Natural killer cell (primary cell): ENCODE measurements around the gene GNG7. TPM values are rescaled to one million over a fixed set of nuclear protein-coding genes. Genes with fewer than 3 reads are reported as not detected.

Source experiments
- ATAC-seq, 3 donors: fragments of 150-1000 bp in 2 of 3; fragments of 200-7000 bp in 1 of 3; cut with Tn5 transposase; 1 replicate in 1 of 3; 2 replicates in 2 of 3; pipeline ENCODE4 v1.10.0; 2021; ENCODE audit warnings: mild to moderate bottlenecking in 2 of 3, moderate library complexity in 2 of 3
- DNase-seq, 2 donors: peaks; one replicate each; pipeline versions ENCODE4 v3.0.0 to v3.0.0-alpha.2; 2013 to 2021; ENCODE audit warnings: mixed read lengths in 1 of 2
- H3K27ac ChIP-seq: one replicate; pipeline ENCODE4 v1.5.1; 2013; ENCODE audit warnings: mild to moderate bottlenecking, low read length
- H3K27me3 ChIP-seq: one replicate; pipeline ENCODE4 v1.6.1; 2013; ENCODE audit warnings: low read length; ENCODE audit not compliant: control insufficient read depth, insufficient read depth
- H3K36me3 ChIP-seq: one replicate; pipeline ENCODE4 v1.6.1; 2013; ENCODE audit warnings: low read length; ENCODE audit not compliant: control insufficient read depth, insufficient read depth
- H3K4me1 ChIP-seq: one replicate; pipeline ENCODE4 v1.6.1; 2013; ENCODE audit warnings: low read length; ENCODE audit not compliant: control insufficient read depth, insufficient read depth
- H3K4me3 ChIP-seq: one replicate; pipeline ENCODE4 v1.5.1; 2013; ENCODE audit warnings: low read length
- H3K9me3 ChIP-seq: one replicate; pipeline ENCODE4 v1.6.1; 2013; ENCODE audit warnings: low read length; ENCODE audit not compliant: control insufficient read depth, insufficient read depth
- H3K27ac Mint-ChIP-seq, 2 donors: one replicate each; pipeline ENCODE4 v1.8.0; 2022; ENCODE audit warnings: mild to moderate bottlenecking in 2 of 2, mixed read lengths in 2 of 2, moderate library complexity in 1 of 2
- H3K27me3 Mint-ChIP-seq, 2 donors: one replicate each; pipeline ENCODE4 v1.8.0; 2022; ENCODE audit warnings: low read depth in 2 of 2, mixed read lengths in 2 of 2
- H3K36me3 Mint-ChIP-seq: one replicate; pipeline ENCODE4 v1.8.0; 2022; ENCODE audit warnings: mixed read lengths
- H3K4me1 Mint-ChIP-seq, 2 donors: one replicate each; pipeline ENCODE4 v1.8.0; 2022; ENCODE audit warnings: mixed read lengths in 2 of 2
- H3K4me3 Mint-ChIP-seq: one replicate; pipeline ENCODE4 v1.8.0; 2022; ENCODE audit warnings: mild to moderate bottlenecking, moderate library complexity, mixed read lengths
- H3K9me3 Mint-ChIP-seq, 2 donors: one replicate each; pipeline ENCODE4 v1.8.0; 2022; ENCODE audit warnings: mixed read lengths in 2 of 2
- CTCF ChIP-seq: fragments of 200-600 bp; IDR thresholded peaks from one replicate; pipeline ENCODE4 v1.8.0; 2022; ENCODE audit warnings: antibody characterized with exemption
- WGBS: methylation state at CpG from one replicate; pipeline ENCODE4 v1.1.7; 2013; ENCODE audit warnings: missing lambda C conversion rate; ENCODE audit not compliant: insufficient coverage; 5-methylcytosine and 5-hydroxymethylcytosine counted together
- intact Hi-C: fragments of 100-400 bp; cut with micrococcal nuclease; formaldehyde crosslinking; loops from one replicate; pipeline ENCODE4 v1.14.2; 2022
- total RNA-seq, 4 donors: library from RNA; stranded (reverse); fragments of 120-200 nt in 1 of 4; gene quantifications; one replicate each; pipeline versions ENCODE4 v1.2.3 to v1.2.4, GENCODE V29; 2013 to 2022

GNG7 gene
- total RNA-seq, 3 donors from 2014 or later (not counting 1 experiment from before 2014, with no cell fraction given), result 0.75 to 4.8 (median 1.5) TPM

- no peak for TF ChIP-seq CTCF
- 51% methylated on average over 13 of the region's 16 CpGs for WGBS
- intact Hi-C loops, result no loop called here
Observed at GRCh38 chr19:2495651-2496316, 206.7 kb downstream of the GNG7 start.

GRCh38 chr19:2495130-2495641, 207.3 kb downstream of the GNG7 start:
- peak; percentile 30 to 40 for DNase-seq

More at GRCh38 chr19:2495651-2496316, 206.7 kb downstream of the GNG7 start:
- H3K9me3 ChIP-seq, result no peaks in the 10 kb centered on the region
- H3K4me3 Mint-ChIP-seq, result peak overlapping the region; percentile 71
- peak overlapping the region in 1 of 2 donors; percentile 26 for H3K27ac Mint-ChIP-seq
- no peaks in the 10 kb centered on the region for H3K9me3 Mint-ChIP-seq
- no peak overlapping the region for H3K27ac ChIP-seq
- peaks cover 0 to 10% of the 10 kb centered on the region in 2 donors for H3K4me1 Mint-ChIP-seq
- H3K36me3 Mint-ChIP-seq, result no peaks in the 10 kb centered on the region
- H3K36me3 ChIP-seq, result no peaks in the 10 kb centered on the region
- peaks cover 29% of the 10 kb centered on the region for H3K4me1 ChIP-seq
- DNase-seq (no peak), ATAC-seq (no peak)
- peaks cover 0 to 19% of the 10 kb centered on the region in 2 donors for H3K27me3 Mint-ChIP-seq
- H3K27me3 ChIP-seq, result peaks cover 13% of the 10 kb centered on the region
- H3K4me3 ChIP-seq, result no peak overlapping the region

GRCh38 chr19:2494447-2495129, 207.9 kb downstream of the GNG7 start:
- ATAC-seq, result peak; percentile 74 to 86 (median 79)
- no peak for TF ChIP-seq CTCF
- intact Hi-C loops, result no loop called here
- Histone ChIP-seq H3K4me1 (peaks cover 35% of the 10 kb centered on the region), H3K27ac (peak overlapping the region; percentile 68), H3K9me3 (no peaks in the 10 kb centered on the region), H3K4me3 (peak overlapping the region; percentile 90), H3K27me3 (peaks cover 20% of the 10 kb centered on the region), H3K36me3 (no peaks in the 10 kb centered on the region)
- H3K27ac Mint-ChIP-seq, result peak overlapping the region in 1 of 2 donors; percentile 72
- DNase-seq, result peak; percentile 55 to 81
- no peaks in the 10 kb centered on the region for H3K9me3 Mint-ChIP-seq
- peak overlapping the region; percentile 87 for H3K4me3 Mint-ChIP-seq
- 16% methylated on average over 72 of the region's 72 CpGs for WGBS
- H3K27me3 Mint-ChIP-seq, result peaks cover 4 to 26% of the 10 kb centered on the region in 2 donors
- H3K36me3 Mint-ChIP-seq, result no peaks in the 10 kb centered on the region
- H3K4me1 Mint-ChIP-seq, result peaks cover 3 to 13% of the 10 kb centered on the region in 2 donors

More at GRCh38 chr19:2495130-2495641, 207.3 kb downstream of the GNG7 start:
- ATAC-seq, result peak; percentile 42 to 59 (median 54)
- peak overlapping the region; percentile 90 for H3K4me3 ChIP-seq
- peak overlapping the region; percentile 68 for H3K27ac ChIP-seq
- TF ChIP-seq CTCF, result no peak
- intact Hi-C loops, result no loop called here
- Mint-ChIP-seq H3K27me3 (peaks cover 0 to 23% of the 10 kb centered on the region in 2 donors), H3K4me1 (peaks cover 0 to 10% of the 10 kb centered on the region in 2 donors), H3K4me3 (peak overlapping the region; percentile 58), H3K36me3 (no peaks in the 10 kb centered on the region), H3K9me3 (no peaks in the 10 kb centered on the region), H3K27ac (peak overlapping the region in 1 of 2 donors; percentile 72)
- H3K9me3 ChIP-seq, result no peaks in the 10 kb centered on the region
- H3K27me3 ChIP-seq, result peaks cover 17% of the 10 kb centered on the region
- 1% methylated on average over 26 of the region's 26 CpGs for WGBS
- H3K36me3 ChIP-seq, result no peaks in the 10 kb centered on the region
- H3K4me1 ChIP-seq, result peaks cover 32% of the 10 kb centered on the region
